AG10803 (cell line): ENCODE results near the gene LASP1NB.

Experiments used
- DNase-seq: peaks from one replicate; pipeline ENCODE4 v3.0.0; 2010; ENCODE audit warnings: low read depth
- H3K4me3 ChIP-seq: 2 replicates; pipeline ENCODE4 v1.5.1; 2011; ENCODE audit warnings: mild to moderate bottlenecking, low read length, control low read depth
- CTCF ChIP-seq: conservative IDR thresholded peaks from 2 replicates; pipeline ENCODE4 v1.5.1; 2011; ENCODE audit warnings: mild to moderate bottlenecking, low read length, control low read depth, inconsistent platforms

The LASP1NB gene

GRCh38 chr17:38891441-38891840, 34.0 kb upstream of the LASP1NB start:
- DNase-seq, result no peak
- no peak for TF ChIP-seq CTCF
- H3K4me3 ChIP-seq, result no peak overlapping the region

DNA sequence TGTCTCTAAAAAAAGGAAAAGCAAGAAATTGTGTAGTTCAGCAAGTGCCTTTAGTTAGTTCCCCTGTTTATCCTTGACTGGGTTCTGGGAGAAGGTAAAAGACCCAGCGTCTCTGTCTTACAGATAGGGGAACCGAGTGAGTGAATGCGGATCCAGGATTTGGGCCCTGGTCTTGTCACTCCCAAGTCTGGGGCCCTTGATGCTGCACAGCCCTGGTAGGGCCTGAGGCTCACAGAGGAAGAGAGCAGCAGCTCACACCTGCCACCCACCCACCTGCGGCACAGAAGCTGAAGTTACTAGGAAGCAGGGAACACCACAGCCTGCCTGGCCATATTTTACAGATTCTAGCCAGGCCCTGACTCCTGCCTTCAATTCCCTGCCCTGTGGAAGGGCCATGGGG, 33.3 kb upstream of the LASP1NB start:
- TF ChIP-seq CTCF, result no peak
- DNase-seq, result no peak
- no peak overlapping the region for H3K4me3 ChIP-seq

GRCh38 chr17:38892620-38893019, 32.8 kb upstream of the LASP1NB start:
- TF ChIP-seq CTCF, result no peak
- H3K4me3 ChIP-seq, result no peak overlapping the region
- no peak for DNase-seq

- TF ChIP-seq CTCF, result no peak
- H3K4me3 ChIP-seq, result no peak overlapping the region
These were observed 32.3 kb upstream of the LASP1NB start for GRCh38 chr17:38893113-38893512.

DNA sequence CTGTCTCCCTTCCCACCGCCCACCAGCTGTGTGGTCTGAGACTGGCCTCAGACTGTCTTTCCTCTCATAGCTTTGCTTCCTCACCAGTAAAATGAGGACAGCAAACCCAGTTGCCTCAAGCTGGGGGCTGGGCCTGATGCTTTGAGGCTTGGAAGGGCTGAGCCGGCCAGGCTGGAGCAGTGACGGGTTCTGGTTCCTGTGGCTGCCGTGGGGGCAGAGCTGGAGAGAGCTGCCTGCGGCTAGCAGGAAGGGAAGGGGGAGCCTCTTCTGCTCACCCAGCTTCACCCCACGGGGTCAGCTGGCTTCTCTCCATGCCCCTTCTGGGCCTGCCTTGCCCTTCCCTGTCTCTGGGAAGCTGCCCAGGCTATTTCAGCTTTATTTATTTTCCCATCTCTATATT, 31.8 kb upstream of the LASP1NB start:
- no peak overlapping the region for H3K4me3 ChIP-seq
- DNase-seq, result no peak
- no peak for TF ChIP-seq CTCF

More at GRCh38 chr17:38893113-38893512, 32.3 kb upstream of the LASP1NB start:
- DNase-seq, result no peak

GRCh38 chr17:38894276-38894675, 31.1 kb upstream of the LASP1NB start:
- no peak for DNase-seq
- no peak for TF ChIP-seq CTCF
- H3K4me3 ChIP-seq, result no peak overlapping the region

- TF ChIP-seq CTCF, result no peak
- DNase-seq, result no peak
- no peak overlapping the region for H3K4me3 ChIP-seq
These were observed 29.0 kb upstream of the LASP1NB start for GRCh38 chr17:38896346-38896954.
